GM06990 (cell line): ENCODE results near the gene FOXJ3.

Source experiments
- DNase-seq: peaks from one replicate; pipeline ENCODE4 v3.0.0-alpha.2; 2011; ENCODE audit not compliant: insufficient read length; ENCODE audit errors: extremely low read depth
- H3K27me3 ChIP-seq: replicated peaks from 2 replicates; pipeline ENCODE4 v1.6.0; 2011; ENCODE audit warnings: low read length; ENCODE audit not compliant: control insufficient read depth, insufficient read depth
- H3K36me3 ChIP-seq: 2 replicates; pipeline ENCODE4 v1.5.1; 2011; ENCODE audit warnings: low read length; ENCODE audit not compliant: control insufficient read depth, insufficient read depth
- H3K4me3 ChIP-seq: replicated peaks from 2 replicates; pipeline ENCODE4 v1.5.1; 2011; ENCODE audit warnings: low read depth, mild to moderate bottlenecking, control low read depth, low read length
- TF ChIP-seq, protein P1 (sequence below): IDR thresholded peaks from 2 replicates; pipeline ENCODE4 v1.5.1; 2011; ENCODE audit warnings: low read length, control low read depth, mild to moderate bottlenecking, inconsistent platforms; ENCODE audit not compliant: insufficient read depth, poor library complexity, severe bottlenecking

FOXJ3 gene

DNA sequence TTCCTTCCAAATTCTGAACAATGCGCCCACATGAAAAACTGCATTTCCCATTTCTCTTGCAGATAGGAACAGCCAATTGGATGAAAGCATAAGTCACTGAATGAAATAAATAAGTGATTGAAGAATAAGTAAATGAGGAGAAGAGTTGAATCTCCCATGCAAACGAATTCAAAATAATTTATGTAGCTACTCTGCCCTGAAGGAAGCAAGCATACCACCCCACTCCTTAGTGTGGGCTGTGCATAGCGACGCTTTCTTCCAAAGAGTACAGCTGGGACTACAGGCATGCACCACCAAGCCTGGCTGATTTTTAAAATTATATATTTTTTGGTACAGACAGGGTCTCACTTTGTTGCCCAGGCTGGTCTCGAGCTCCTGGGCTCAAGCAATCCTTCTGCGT, 29.1 kb upstream of the FOXJ3 start:
- no peaks in the 10 kb centered on the region for H3K36me3 ChIP-seq
- no peak for DNase-seq
- no peak overlapping the region for H3K4me3 ChIP-seq
- TF ChIP-seq, protein P1, sequence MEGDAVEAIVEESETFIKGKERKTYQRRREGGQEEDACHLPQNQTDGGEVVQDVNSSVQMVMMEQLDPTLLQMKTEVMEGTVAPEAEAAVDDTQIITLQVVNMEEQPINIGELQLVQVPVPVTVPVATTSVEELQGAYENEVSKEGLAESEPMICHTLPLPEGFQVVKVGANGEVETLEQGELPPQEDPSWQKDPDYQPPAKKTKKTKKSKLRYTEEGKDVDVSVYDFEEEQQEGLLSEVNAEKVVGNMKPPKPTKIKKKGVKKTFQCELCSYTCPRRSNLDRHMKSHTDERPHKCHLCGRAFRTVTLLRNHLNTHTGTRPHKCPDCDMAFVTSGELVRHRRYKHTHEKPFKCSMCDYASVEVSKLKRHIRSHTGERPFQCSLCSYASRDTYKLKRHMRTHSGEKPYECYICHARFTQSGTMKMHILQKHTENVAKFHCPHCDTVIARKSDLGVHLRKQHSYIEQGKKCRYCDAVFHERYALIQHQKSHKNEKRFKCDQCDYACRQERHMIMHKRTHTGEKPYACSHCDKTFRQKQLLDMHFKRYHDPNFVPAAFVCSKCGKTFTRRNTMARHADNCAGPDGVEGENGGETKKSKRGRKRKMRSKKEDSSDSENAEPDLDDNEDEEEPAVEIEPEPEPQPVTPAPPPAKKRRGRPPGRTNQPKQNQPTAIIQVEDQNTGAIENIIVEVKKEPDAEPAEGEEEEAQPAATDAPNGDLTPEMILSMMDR, result no peak
- no peaks in the 10 kb centered on the region for H3K27me3 ChIP-seq

DNA sequence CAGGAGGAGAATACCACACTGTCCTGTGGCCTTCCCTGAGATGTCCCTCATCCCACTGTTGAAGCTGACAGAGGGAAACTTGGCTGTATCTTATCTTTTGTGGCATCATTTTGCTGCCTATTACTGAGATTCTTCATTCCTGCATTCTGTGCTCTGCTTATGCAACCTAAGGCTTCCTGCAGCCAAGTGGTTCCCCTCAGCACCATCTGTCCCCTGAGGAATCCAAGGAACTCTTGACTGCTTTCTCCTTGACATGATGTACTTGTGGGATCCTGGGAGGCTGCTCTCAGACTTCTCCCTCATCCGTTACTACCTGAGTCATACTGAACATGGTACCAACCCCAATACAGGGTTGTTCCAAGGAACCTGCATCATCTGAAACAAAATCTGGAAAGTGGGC, 24.4 kb upstream of the FOXJ3 start:
- no peaks in the 10 kb centered on the region for H3K36me3 ChIP-seq
- H3K27me3 ChIP-seq, result no peaks in the 10 kb centered on the region
- DNase-seq, result no peak
- H3K4me3 ChIP-seq, result no peak overlapping the region
- TF ChIP-seq, protein P1, result no peak

DNA sequence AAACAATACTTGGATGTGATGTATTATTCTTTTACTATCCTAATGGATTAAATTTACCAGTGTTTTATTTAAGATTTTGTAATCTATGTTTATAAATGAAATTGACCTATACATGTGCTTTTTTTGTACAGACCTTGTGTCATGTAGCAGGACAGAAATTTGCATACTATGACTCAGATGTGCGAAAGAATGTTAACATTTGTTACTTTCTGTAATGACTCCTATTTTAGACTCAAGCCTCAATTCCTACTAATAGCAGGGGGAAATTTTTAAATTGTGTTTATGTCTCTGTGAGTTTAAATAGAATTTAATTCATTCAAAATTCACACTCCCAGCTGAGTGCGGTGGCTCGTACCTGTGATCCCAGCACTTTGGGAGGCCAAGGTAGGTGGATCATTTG, 23.8 kb upstream of the FOXJ3 start:
- DNase-seq, result peak; percentile 12
- no peaks in the 10 kb centered on the region for H3K27me3 ChIP-seq
- TF ChIP-seq, protein P1, result no peak
- H3K4me3 ChIP-seq, result no peak overlapping the region
- H3K36me3 ChIP-seq, result no peaks in the 10 kb centered on the region

DNA sequence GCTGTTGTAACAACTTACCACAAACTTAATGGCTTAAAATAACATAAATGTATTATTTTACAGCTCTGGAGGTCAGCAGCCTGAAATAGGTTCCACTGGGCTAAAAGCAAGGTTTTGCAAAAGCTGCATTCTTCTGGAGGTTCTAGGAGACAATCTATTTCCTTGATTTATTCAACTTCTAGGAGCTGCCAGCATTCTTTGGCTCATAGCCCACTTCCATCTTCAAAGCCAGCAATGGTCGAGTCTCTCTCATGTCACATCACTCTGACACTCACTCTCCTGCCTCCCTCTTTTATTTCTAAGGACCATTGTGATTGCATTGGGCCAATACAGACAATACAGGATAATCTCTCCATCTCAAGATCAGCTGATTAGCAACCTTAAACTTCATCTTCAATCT, 15.1 kb upstream of the FOXJ3 start:
- TF ChIP-seq, protein P1, result no peak
- no peak overlapping the region for H3K4me3 ChIP-seq
- no peaks in the 10 kb centered on the region for H3K36me3 ChIP-seq
- no peaks in the 10 kb centered on the region for H3K27me3 ChIP-seq
- DNase-seq, result no peak

DNA sequence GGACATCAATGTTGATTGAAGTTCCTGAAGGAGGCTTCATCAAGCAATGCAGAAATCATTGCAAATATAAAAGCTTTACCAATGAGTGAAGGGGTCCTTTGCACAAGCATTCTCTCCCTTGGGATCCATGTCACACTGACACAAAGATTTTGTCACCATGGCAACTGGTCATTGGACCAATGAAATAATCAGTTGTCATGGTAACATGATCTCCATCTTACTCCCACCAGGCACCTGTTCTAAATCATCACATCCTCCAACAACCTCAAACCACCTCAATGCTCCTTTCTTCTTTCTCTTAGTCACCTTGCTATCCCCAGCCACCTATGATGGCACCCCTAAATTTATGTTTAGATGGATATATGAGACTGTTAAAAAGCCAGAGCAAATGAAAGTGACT, 13.5 kb upstream of the FOXJ3 start:
- TF ChIP-seq, protein P1, result no peak
- DNase-seq, result no peak
- H3K36me3 ChIP-seq, result no peaks in the 10 kb centered on the region

DNA sequence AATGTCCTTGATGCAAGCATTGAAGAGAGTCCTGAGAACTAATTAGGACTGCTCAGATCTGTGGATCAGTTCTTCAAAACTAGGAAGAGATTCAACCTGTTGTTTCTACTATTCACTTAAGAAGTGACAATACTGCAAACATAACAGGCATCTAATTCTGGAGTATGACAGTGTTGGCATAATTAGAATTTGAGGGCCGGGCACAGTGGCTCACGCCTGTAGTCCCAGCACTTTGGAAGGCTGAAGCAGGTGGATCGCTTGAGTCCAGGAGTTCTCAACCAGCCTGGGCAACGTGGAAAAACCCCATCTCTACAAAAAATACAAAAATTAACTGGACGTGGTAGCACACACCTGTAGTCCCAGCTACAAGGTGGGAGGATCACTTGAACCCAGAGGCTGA, 8.0 kb upstream of the FOXJ3 start:
- Histone ChIP-seq H3K27me3 (no peaks in the 10 kb centered on the region), H3K4me3 (no peak overlapping the region), H3K36me3 (no peaks in the 10 kb centered on the region)
- TF ChIP-seq, protein P1, result no peak
- DNase-seq, result no peak

More for the DNA sequence above, 13.5 kb upstream of the FOXJ3 start:
- Histone ChIP-seq H3K27me3 (no peaks in the 10 kb centered on the region), H3K4me3 (no peak overlapping the region)
